H1 (cell line): ENCODE measurements around the gene ARHGAP10. TPM values are rescaled to one million over a fixed set of nuclear protein-coding genes. Genes with fewer than 3 reads are reported as not detected.

Experiments
- CTCF ChIA-PET: fragments of 300-600 bp; sonication (Branson Sonifier 250); formaldehyde crosslinking; loops from one replicate; lab custom pipeline; 2021; ENCODE audit not compliant: partially characterized antibody; lab: Charles Lee
- POLR2A ChIA-PET: fragments of 300-600 bp; sonication (Branson Sonifier 250); formaldehyde crosslinking; loops from one replicate; lab custom pipeline; 2021; ENCODE audit warnings: inconsistent platforms; ENCODE audit not compliant: partially characterized antibody; lab: Charles Lee
- DNase-seq, 2 experiments: peaks; one replicate each; pipeline versions ENCODE4 v3.0.0 to v3.0.0-alpha.2; 2010 to 2022; ENCODE audit warnings: low spot score in 2 of 2, low read depth in 1 of 2, mixed read lengths in 1 of 2
- FAIRE-seq: peaks from 2 replicates; lab custom pipeline; 2011; peaks lifted over from hg19 to GRCh38; lab: Jason Lieb, UNC
- H2AFZ ChIP-seq: 2 replicates; pipeline ENCODE4 v1.8.1; 2012; ENCODE audit warnings: low read length, inconsistent platforms
- H2AK5ac ChIP-seq: 2 replicates; pipeline ENCODE4 v1.6.1; 2013; ENCODE audit warnings: low read depth, low read length
- H2BK120ac ChIP-seq: replicated peaks from 2 replicates; pipeline ENCODE3; 2013; ENCODE audit warnings: low read depth, low read length, inconsistent platforms
- H2BK12ac ChIP-seq: 2 replicates; pipeline ENCODE4 v1.6.1; 2013; ENCODE audit warnings: low read depth, low read length
- H2BK15ac ChIP-seq: 2 replicates; pipeline ENCODE4 v1.6.1; 2013; ENCODE audit warnings: low read length
- H2BK20ac ChIP-seq: 2 replicates; pipeline ENCODE4 v1.6.1; 2013; ENCODE audit warnings: low read length
- H2BK5ac ChIP-seq: 2 replicates; pipeline ENCODE4 v1.6.1; 2013; ENCODE audit warnings: low read depth, low read length
- H3K14ac ChIP-seq: 2 replicates; pipeline ENCODE4 v1.6.1; 2013; ENCODE audit warnings: inconsistent platforms; ENCODE audit not compliant: insufficient read length
- H3K18ac ChIP-seq: 2 replicates; pipeline ENCODE4 v1.6.1; 2013; ENCODE audit warnings: low read length; ENCODE audit errors: extremely low read depth
- H3K23ac ChIP-seq: 2 replicates; pipeline ENCODE4 v1.6.1; 2013; ENCODE audit warnings: inconsistent platforms; ENCODE audit not compliant: insufficient read length
- H3K23me2 ChIP-seq: 2 replicates; pipeline ENCODE4 v1.6.1; 2013; ENCODE audit warnings: low read depth, low read length
- H3K27ac ChIP-seq: 2 replicates; pipeline ENCODE4 v1.6.1; 2011; ENCODE audit warnings: low read depth, low read length, inconsistent platforms
- H3K27me3 ChIP-seq, 4 experiments: replicated peaks in 1 of 4; 1 replicate in 1 of 4; 2 replicates in 3 of 4; pipeline versions ENCODE4 v1.6.1 to v1.8.1; 2011 to 2013; ENCODE audit warnings: low read length in 3 of 4, mild to moderate bottlenecking in 3 of 4, inconsistent platforms in 2 of 4, mixed read lengths in 2 of 4, moderate library complexity in 1 of 4; ENCODE audit not compliant: control insufficient read depth in 3 of 4, insufficient read depth in 3 of 4; ENCODE audit errors: extremely low read depth in 1 of 4
- H3K36me3 ChIP-seq, 4 experiments: 2 replicates each; pipeline versions ENCODE4 v1.6.1 to v1.8.1; 2011 to 2013; ENCODE audit warnings: mild to moderate bottlenecking in 4 of 4, low read length in 3 of 4, moderate library complexity in 2 of 4, control low read depth in 1 of 4, inconsistent platforms in 1 of 4; ENCODE audit not compliant: insufficient read depth in 4 of 4, control insufficient read depth in 2 of 4
- H3K4ac ChIP-seq: replicated peaks from 2 replicates; pipeline ENCODE3; 2013; ENCODE audit warnings: low read length, low read depth, mixed read lengths, inconsistent platforms; ENCODE audit not compliant: insufficient read length
- H3K4me1 ChIP-seq, 4 experiments: replicated peaks in 1 of 4; 1 replicate in 1 of 4; 2 replicates in 3 of 4; pipeline versions ENCODE4 v1.6.1 to v1.8.1; 2011 to 2013; ENCODE audit warnings: low read length in 3 of 4, inconsistent platforms in 2 of 4, mixed read lengths in 1 of 4; ENCODE audit not compliant: insufficient read depth in 4 of 4, control insufficient read depth in 3 of 4
- H3K4me2 ChIP-seq, 2 experiments: 2 replicates each; pipeline versions ENCODE4 v1.6.1 to v1.8.1; 2011 to 2013; ENCODE audit warnings: low read depth in 2 of 2, low read length in 2 of 2, control low read depth in 1 of 2, inconsistent platforms in 1 of 2, mild to moderate bottlenecking in 1 of 2; ENCODE audit not compliant: insufficient read depth in 1 of 2
- H3K4me3 ChIP-seq, 4 experiments: fragments of 200-600, 300-600 bp in 1 of 4; sonication (generic), shearing (Covaris generic), sonication (Bioruptor Twin) in 1 of 4; 2 replicates each; pipeline versions ENCODE4 v1.5.1 to v1.8.1; 2011 to 2016; ENCODE audit warnings: low read length in 4 of 4, low read depth in 3 of 4, control low read depth in 2 of 4, inconsistent platforms in 2 of 4, mild to moderate bottlenecking in 2 of 4, mixed read lengths in 1 of 4, moderate library complexity in 1 of 4; ENCODE audit not compliant: insufficient read depth in 2 of 4; ENCODE audit errors: extremely low read depth in 1 of 4
- H3K56ac ChIP-seq: replicated peaks from 2 replicates; pipeline ENCODE3; 2013; ENCODE audit warnings: low read depth, mild to moderate bottlenecking, mixed read lengths, low read length, inconsistent platforms; ENCODE audit not compliant: insufficient read length
- H3K79me1 ChIP-seq: 2 replicates; pipeline ENCODE4 v1.6.1; 2013; ENCODE audit warnings: low read depth, low read length, control low read depth
- H3K79me2 ChIP-seq, 2 experiments: 2 replicates each; pipeline versions ENCODE4 v1.6.1 to v1.8.1; 2012 to 2013; ENCODE audit warnings: low read length in 2 of 2, mild to moderate bottlenecking in 2 of 2, inconsistent platforms in 1 of 2; ENCODE audit not compliant: insufficient read depth in 2 of 2, control insufficient read depth in 1 of 2
- H3K9ac ChIP-seq, 4 experiments: replicated peaks in 1 of 4; 1 replicate in 1 of 4; 2 replicates in 3 of 4; pipeline versions ENCODE4 v1.6.1 to v1.8.1; 2011 to 2013; ENCODE audit warnings: low read depth in 3 of 4, low read length in 3 of 4, control low read depth in 2 of 4, mild to moderate bottlenecking in 2 of 4, moderate library complexity in 2 of 4, inconsistent platforms in 1 of 4; ENCODE audit errors: extremely low read depth in 1 of 4
- H3K9me3 ChIP-seq, 2 experiments: 2 replicates each; pipeline versions ENCODE4 v1.6.1 to v1.8.1; 2012 to 2013; ENCODE audit warnings: mild to moderate bottlenecking in 2 of 2, moderate library complexity in 2 of 2, control low read depth in 1 of 2, inconsistent platforms in 1 of 2, low read depth in 1 of 2, low read length in 1 of 2, mixed read lengths in 1 of 2; ENCODE audit not compliant: insufficient read depth in 2 of 2
- H4K20me1 ChIP-seq, 2 experiments: replicated peaks in 1 of 2; 2 replicates each; pipeline versions ENCODE3 to v1.8.1; 2011 to 2013; ENCODE audit warnings: inconsistent platforms in 2 of 2, low read length in 2 of 2, mild to moderate bottlenecking in 1 of 2; ENCODE audit not compliant: insufficient read depth in 2 of 2, control insufficient read depth in 1 of 2
- H4K5ac ChIP-seq: 2 replicates; pipeline ENCODE4 v1.6.1; 2013; ENCODE audit warnings: low read length, low read depth, mixed read lengths, inconsistent platforms; ENCODE audit not compliant: insufficient read length
- H4K8ac ChIP-seq: 2 replicates; pipeline ENCODE4 v1.8.0; 2013; ENCODE audit warnings: mild to moderate bottlenecking, moderate library complexity, low read length, inconsistent platforms; ENCODE audit not compliant: insufficient read depth; ENCODE audit errors: extremely low read depth
- H4K91ac ChIP-seq: replicated peaks from 2 replicates; pipeline ENCODE3; 2013; ENCODE audit warnings: low read length, mixed read lengths, inconsistent platforms; ENCODE audit not compliant: insufficient read length
- CBX5 ChIP-seq: fragments of 300-800, 300-1000 bp; sonication (generic); IDR thresholded peaks from 2 replicates; pipeline ENCODE4 v1.7.1; 2016; ENCODE audit warnings: antibody characterized with exemption, low read length, low read depth
- CBX8 ChIP-seq: fragments of 300-800, 300-1000 bp; sonication (generic); IDR thresholded peaks from 2 replicates; pipeline ENCODE4 v1.7.1; 2016; ENCODE audit warnings: low read depth, low read length, borderline replicate concordance
- CEBPB ChIP-seq: IDR thresholded peaks from 2 replicates; pipeline ENCODE4 v1.6.1; 2012; ENCODE audit warnings: low read depth, low read length
- EGR1 ChIP-seq: IDR thresholded peaks from 2 replicates; pipeline ENCODE4 v1.6.1; 2011; ENCODE audit warnings: low read depth, low read length, borderline replicate concordance
- EZH2 ChIP-seq: fragments of 200-600 bp; sonication (generic); IDR thresholded peaks from 2 replicates; pipeline ENCODE4 v1.7.1; 2012; ENCODE audit warnings: low read depth, mild to moderate bottlenecking, moderate library complexity, low read length, inconsistent platforms; ENCODE audit not compliant: severe bottlenecking
- GTF2F1 ChIP-seq: IDR thresholded peaks from 2 replicates; pipeline ENCODE4 v1.6.1; 2012; ENCODE audit warnings: low read depth, low read length, improper control_type of control experiment, borderline replicate concordance
- POLR2AphosphoS5 ChIP-seq: IDR thresholded peaks from 2 replicates; pipeline ENCODE4 v1.6.1; 2011; ENCODE audit warnings: low read depth, low read length
- POU5F1 ChIP-seq: IDR thresholded peaks from 2 replicates; pipeline ENCODE4 v1.6.1; 2011; ENCODE audit warnings: low read depth, mild to moderate bottlenecking, low read length, moderate library complexity
- RFX5 ChIP-seq: IDR thresholded peaks from 2 replicates; pipeline ENCODE4 v1.6.1; 2011; ENCODE audit warnings: low read depth, low read length, improper control_type of control experiment, borderline replicate concordance
- RXRA ChIP-seq: IDR thresholded peaks from 2 replicates; pipeline ENCODE4 v1.6.1; 2011; ENCODE audit warnings: low read depth, mild to moderate bottlenecking, low read length, moderate library complexity; ENCODE audit not compliant: insufficient read depth
- SIX5 ChIP-seq: IDR thresholded peaks from 2 replicates; pipeline ENCODE4 v1.6.1; 2011; ENCODE audit warnings: mild to moderate bottlenecking, low read depth, low read length
- TAF7 ChIP-seq: optimal IDR thresholded peaks from 2 replicates; pipeline ENCODE3; 2011; ENCODE audit warnings: low read depth, mild to moderate bottlenecking, inconsistent platforms, low read length, moderate library complexity, borderline replicate concordance
- USF2 ChIP-seq: IDR thresholded peaks from 2 replicates; pipeline ENCODE4 v1.6.1; 2011; ENCODE audit warnings: low read length, improper control_type of control experiment
- ZNF274 ChIP-seq: IDR thresholded peaks from 2 replicates; pipeline ENCODE4 v1.7.0; 2012; ENCODE audit warnings: low read length, borderline replicate concordance; ENCODE audit errors: extremely low read depth
- WGBS, 2 experiments: shearing (Covaris generic) in 1 of 2; methylation state at CpG; one replicate each; pipeline versions ENCODE4 v1.1.6 to v1.1.7; 2013 to 2015; ENCODE audit warnings: low lambda C conversion rate in 2 of 2, mixed read lengths in 2 of 2, inconsistent platforms in 1 of 2, low coverage in 1 of 2, missing lambda C conversion rate in 1 of 2; ENCODE audit not compliant: insufficient replicate concordance in 2 of 2, insufficient coverage in 1 of 2, insufficient read length in 1 of 2; ENCODE audit errors: extremely low coverage in 1 of 2, missing lambda C conversion rate in 1 of 2; 5-methylcytosine and 5-hydroxymethylcytosine counted together
- polyA plus RNA-seq, 7 experiments: library from polyadenylated mRNA; depleted of rRNA in 3 of 7; stranded (reverse) in 5 of 7; unstranded in 2 of 7; fragments of >200 nt in 5 of 7; fragments of 200-250 nt in 2 of 7; gene quantifications; 1 replicate in 5 of 7; 2 replicates in 1 of 7; 4 replicates in 1 of 7; pipeline versions ENCODE4 v1.2.1 to v1.2.3, GENCODE V29; 2011 to 2013; ENCODE audit warnings: missing spikeins in 2 of 7, mixed read lengths in 2 of 7
- total RNA-seq: library from RNA; stranded (reverse); fragmentation: NEBNext Ultra II Directional; extraction: Animal tissue kit (Norgen Biotek cat#: 25700); gene quantifications from 2 replicates; pipeline ENCODE4 v1.2.1, GENCODE V29; 2021

ARHGAP10 gene
- total and polyA plus RNA-seq, 2 of the 8 experiments (the other 6 are each of a cell fraction or from before 2014, with no cell fraction given) = 3.7 to 6.1 TPM

GRCh38 chr4:148034813-148035212 lies 302.9 kb downstream of the ARHGAP10 start:
- no peaks in the 10 kb centered on the region for H3K4me1 ChIP-seq
- H3K56ac ChIP-seq = no peak overlapping the region
- H3K23me2 ChIP-seq = no peaks in the 10 kb centered on the region
- no peak overlapping the region for H3K27ac ChIP-seq
- H2AFZ ChIP-seq = no peak overlapping the region
- no peak overlapping the region for H3K23ac ChIP-seq
- H3K4me3 ChIP-seq = no peak overlapping the region
- H4K91ac ChIP-seq = no peak overlapping the region
- ChIA-PET CTCF (interaction anchor here (0.7 to 1.7 kb wide), 4 partner anchors 9 to 43 kb away, joined by 3 to 6 read pairs (median 4); no protein-coding TSS in a partner anchor), POLR2A (interaction anchor here (0.6 kb wide), 1 partner anchor 50 kb away, joined by 3 read pairs; no protein-coding TSS in a partner anchor)
- H4K8ac ChIP-seq = no peak overlapping the region
- 65% methylated on average over 1 of the region's 1 CpG; no CpG with 5 or more reads in 1 of the 2 experiments for whole genome bisulfite sequencing, 2 experiments
- no peak overlapping the region for H3K14ac ChIP-seq
- no peak overlapping the region for H3K4me2 ChIP-seq
- no peak overlapping the region for H2BK120ac ChIP-seq
- no peak overlapping the region for H2BK5ac ChIP-seq
- no peak overlapping the region for H3K4ac ChIP-seq
- H3K79me2 ChIP-seq = no peaks in the 10 kb centered on the region
- DNase-seq (no peak), FAIRE-seq (no peak)
- H4K20me1 ChIP-seq = no peaks in the 10 kb centered on the region
- no peak overlapping the region for H4K5ac ChIP-seq
- H3K18ac ChIP-seq = no peak overlapping the region
- no peak overlapping the region for H2BK12ac ChIP-seq
- no peaks in the 10 kb centered on the region for H3K9me3 ChIP-seq
- no peaks in the 10 kb centered on the region for H3K79me1 ChIP-seq
- H3K36me3 ChIP-seq = no peaks in the 10 kb centered on the region
- H3K9ac ChIP-seq = no peak overlapping the region
- no peak overlapping the region for H2BK20ac ChIP-seq
- no peak overlapping the region for H2BK15ac ChIP-seq
- no peak overlapping the region for H2AK5ac ChIP-seq
- no peaks in the 10 kb centered on the region for H3K27me3 ChIP-seq
- no peak for TF ChIP-seq USF2
- no peak for TF ChIP-seq ZNF274
- TF ChIP-seq EZH2 = no peak
- TF ChIP-seq POU5F1 = no peak
- TF ChIP-seq GTF2F1 = no peak
- no peak for TF ChIP-seq CBX8
- no peak for TF ChIP-seq EGR1
- no peak for TF ChIP-seq CEBPB
- TF ChIP-seq CBX5 = no peak
- TF ChIP-seq POLR2AphosphoS5 = no peak
- TF ChIP-seq RFX5 = no peak
- no peak for TF ChIP-seq TAF7
- TF ChIP-seq SIX5 = no peak
- TF ChIP-seq RXRA = no peak
